GM12878 (cell line): ENCODE data around the gene CDKN2AIPNL. TPM values are rescaled to one million over a fixed set of nuclear protein-coding genes. Genes with fewer than 3 reads are reported as not detected.

Experiments
- ATAC-seq: fragments of 200-7000 bp; cut with Tn5 transposase; 3 replicates; pipeline ENCODE4 v1.9.1; 2020; ENCODE audit warnings: mild to moderate bottlenecking, moderate library complexity
- BruUV-seq: library from RNA; stranded (reverse); fragments of 400-500 nt; replicated peaks from 2 replicates; lab custom pipeline; 2021; lab: Mats Ljungman, UMichigan
- CTCF ChIA-PET: fragments of 300-600 bp; sonication (Branson Sonifier 250); formaldehyde crosslinking; extraction: SDS; loops from one replicate; lab custom pipeline; 2021; ENCODE audit warnings: inconsistent platforms; lab: Yijun Ruan, JAX
- POLR2A ChIA-PET: fragments of 350-600 bp; formaldehyde crosslinking; extraction: SDS; loops from one replicate; lab custom pipeline; 2021; ENCODE audit warnings: inconsistent platforms; lab: Charles Lee
- RAD21 ChIA-PET: fragments of 300-600 bp; sonication (Branson Sonifier 250); formaldehyde crosslinking; loops from one replicate; lab custom pipeline; 2023; ENCODE audit warnings: antibody characterized with exemption; ENCODE audit not compliant: unreplicated experiment; lab: Charles Lee
- SMC1A ChIA-PET: fragments of 300-600 bp; sonication (Branson Sonifier 250); formaldehyde crosslinking; loops from one replicate; lab custom pipeline; 2023; ENCODE audit not compliant: unreplicated experiment, uncharacterized antibody; lab: Charles Lee
- DNase-seq: peaks from one replicate; pipeline ENCODE4 v3.0.0-alpha.2; 2011; ENCODE audit warnings: low read depth, low spot score
- FAIRE-seq: peaks from 3 replicates; lab custom pipeline; 2011; peaks lifted over from hg19 to GRCh38; lab: Jason Lieb, UNC
- H2AFZ ChIP-seq: 2 replicates; pipeline ENCODE4 v1.6.0; 2011; ENCODE audit warnings: low read depth, low read length, control low read depth; ENCODE audit not compliant: control insufficient read depth
- H3K27ac ChIP-seq: 2 replicates; pipeline ENCODE4 v1.5.1; 2011; ENCODE audit warnings: control low read depth; ENCODE audit not compliant: control insufficient read depth, insufficient read depth
- H3K27me3 ChIP-seq, 2 experiments: replicated peaks in 1 of 2; 2 replicates each; pipeline versions ENCODE4 v1.6.0 to v1.6.1; 2011; ENCODE audit warnings: low read length in 1 of 2; ENCODE audit not compliant: control insufficient read depth in 2 of 2, insufficient read depth in 2 of 2
- H3K36me3 ChIP-seq, 2 experiments: 2 replicates each; pipeline ENCODE4 v1.5.1; 2011; ENCODE audit warnings: low read length in 1 of 2; ENCODE audit not compliant: control insufficient read depth in 2 of 2, insufficient read depth in 2 of 2
- H3K4me1 ChIP-seq: 2 replicates; pipeline ENCODE4 v1.6.1; 2011; ENCODE audit warnings: mild to moderate bottlenecking, low read length, moderate library complexity, mixed read lengths; ENCODE audit not compliant: control insufficient read depth, insufficient read depth
- H3K4me2 ChIP-seq: 2 replicates; pipeline ENCODE4 v1.6.0; 2011; ENCODE audit warnings: control low read depth; ENCODE audit not compliant: control insufficient read depth, insufficient read depth
- H3K4me3 ChIP-seq: fragments of 200-600 bp; sonication (generic); 2 replicates; pipeline ENCODE4 v1.5.1; 2016
- H3K79me2 ChIP-seq: 2 replicates; pipeline ENCODE4 v1.6.0; 2011; ENCODE audit warnings: low read length; ENCODE audit not compliant: control insufficient read depth, insufficient read depth
- H3K9ac ChIP-seq: 2 replicates; pipeline ENCODE4 v1.8.0; 2011; ENCODE audit warnings: low read length, control low read depth, mixed read lengths; ENCODE audit not compliant: control insufficient read depth, insufficient read depth
- H3K9me3 ChIP-seq: replicated peaks from 3 replicates; pipeline ENCODE4 v1.5.1; 2011; ENCODE audit warnings: mild to moderate bottlenecking, low read length; ENCODE audit not compliant: control insufficient read depth, insufficient read depth
- H4K20me1 ChIP-seq: 2 replicates; pipeline ENCODE4 v1.6.0; 2011; ENCODE audit not compliant: control insufficient read depth, insufficient read depth
- CBX5 ChIP-seq: sonication (generic); IDR thresholded peaks from 2 replicates; pipeline ENCODE4 v1.6.1; 2016; ENCODE audit warnings: low read depth, moderate library complexity, mild to moderate bottlenecking, inconsistent platforms
- CHD2 ChIP-seq: IDR thresholded peaks from 2 replicates; pipeline ENCODE4 v1.6.1; 2011; ENCODE audit warnings: low read depth, low read length, improper control_type of control experiment, borderline replicate concordance
- E2F8 ChIP-seq: fragments of 450-650 bp; IDR thresholded peaks from 2 replicates; pipeline ENCODE4 v1.6.1; 2018; ENCODE audit warnings: mild to moderate bottlenecking, low read depth, moderate library complexity; ENCODE audit not compliant: partially characterized antibody
- IKZF1 ChIP-seq: fragments of 450-650 bp; conservative IDR thresholded peaks from 2 replicates; pipeline ENCODE4 v1.6.1; 2017; ENCODE audit warnings: antibody characterized with exemption, mild to moderate bottlenecking
- KDM1A ChIP-seq: fragments of 200-600 bp; sonication (generic); IDR thresholded peaks from 2 replicates; pipeline ENCODE4 v1.6.1; 2016; ENCODE audit warnings: borderline replicate concordance
- NFXL1 ChIP-seq: fragments of 450-650 bp; IDR thresholded peaks from 2 replicates; pipeline ENCODE4 v1.6.1; 2017; ENCODE audit warnings: antibody characterized with exemption, mild to moderate bottlenecking, borderline replicate concordance
- PML ChIP-seq: IDR thresholded peaks from 2 replicates; pipeline ENCODE4 v1.6.1; 2012; ENCODE audit warnings: low read length, inconsistent platforms
- SIX5 ChIP-seq: IDR thresholded peaks from 2 replicates; pipeline ENCODE4 v1.6.1; 2011; ENCODE audit warnings: mild to moderate bottlenecking, low read depth, low read length, moderate library complexity; ENCODE audit not compliant: severe bottlenecking
- ZBTB11 ChIP-seq: fragments of 450-650 bp; formaldehyde crosslinking; IDR thresholded peaks from 2 replicates; pipeline ENCODE4 v1.5.0; 2022; ENCODE audit warnings: mild to moderate bottlenecking, missing genetic modification characterization
- WGBS: methylation state at CpG from one replicate; pipeline ENCODE4 v1.1.6; 2016; ENCODE audit warnings: low lambda C conversion rate; ENCODE audit not compliant: insufficient replicate concordance, insufficient coverage; ENCODE audit errors: missing lambda C conversion rate; 5-methylcytosine and 5-hydroxymethylcytosine counted together
- in situ Hi-C: fragments of 300-500 bp; cut with MboI; formaldehyde crosslinking; loops from 9 replicates; pipeline ENCODE4 v1.14.3; 2018; ENCODE audit warnings: mixed read lengths
- intact Hi-C: fragments of 100-400 bp; cut with micrococcal nuclease; formaldehyde crosslinking; loops from one replicate; pipeline ENCODE4 v1.14.2; 2022; ENCODE audit not compliant: unreplicated experiment
- polyA plus RNA-seq, 11 experiments: library from polyadenylated mRNA; depleted of rRNA in 4 of 11; unstranded in 6 of 11; stranded (reverse) in 5 of 11; fragments of >200 nt; fragmentation: Nextera tagmentation in 4 of 11; fragmentation: Illumina TruSeq in 1 of 11; extraction: Ambion mirVana in 4 of 11; extraction: Trizol in 1 of 11; gene quantifications; 1 replicate in 1 of 11; 2 replicates in 10 of 11; pipeline versions ENCODE4 v1.2.1 to v1.2.3, GENCODE V29; 2011 to 2016; ENCODE audit warnings: inconsistent platforms in 2 of 11, missing spikeins in 2 of 11, low read depth in 1 of 11
- total RNA-seq, 4 experiments: library from RNA; depleted of rRNA in 3 of 4; stranded (reverse); fragments of >200 nt in 3 of 4; fragmentation: Illumina TruSeq in 1 of 4; extraction: Trizol in 1 of 4; gene quantifications; 2 replicates each; pipeline versions ENCODE4 v1.2.1 to v1.2.3, GENCODE V29; 2013 to 2021
- TF ChIP-seq, protein P1 (sequence below): IDR thresholded peaks from 2 replicates; pipeline ENCODE4 v1.6.1; 2012; ENCODE audit warnings: low read depth, low read length, improper control_type of control experiment
- TF ChIP-seq, protein P2 (sequence below): fragments of 450-650 bp; IDR thresholded peaks from 2 replicates; pipeline ENCODE4 v1.6.1; 2018; ENCODE audit warnings: borderline replicate concordance, mild to moderate bottlenecking; ENCODE audit not compliant: partially characterized antibody

The CDKN2AIPNL gene
- total and polyA plus RNA-seq, 10 of the 15 experiments (the other 5 are each of a cell fraction or from before 2014, with no cell fraction given), result 23.5 to 72.0 (median 36.6) TPM

DNA sequence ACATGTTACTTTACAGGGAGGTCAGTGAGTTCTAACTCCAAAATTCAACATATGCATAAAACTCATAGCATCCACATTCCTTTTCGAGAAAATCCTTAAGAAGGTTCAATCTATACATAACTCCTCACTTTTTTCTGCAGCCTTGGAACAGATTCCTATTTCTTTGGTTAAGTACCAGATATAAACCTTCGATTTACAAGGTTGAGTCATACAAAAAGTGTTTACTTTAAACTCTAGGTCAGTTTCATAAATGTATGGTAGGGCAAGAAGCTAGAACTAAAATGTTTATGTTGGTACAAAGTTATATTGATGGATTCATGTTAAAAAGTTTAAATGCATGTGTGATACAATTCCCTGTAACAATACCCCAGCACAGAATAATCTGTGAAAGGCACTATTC, 19.4 kb downstream of the CDKN2AIPNL start (continued):
- TF ChIP-seq E2F8 (no peak), IKZF1 (no peak), NFXL1 (no peak), CHD2 (no peak)

GRCh38 chr5:134387443-134387842, 24.2 kb downstream of the CDKN2AIPNL start:
- no peak for ATAC-seq
- WGBS, result 100% methylated on average over 1 of the region's 1 CpG
- DNase-seq, result no peak
- in situ Hi-C loops, result no loop called here
- no peak overlapping the region for H2AFZ ChIP-seq
- no peaks in the 10 kb centered on the region for H3K27me3 ChIP-seq
- intact Hi-C loops, result no loop called here
- no TSS peak for BruUV-seq
- ChIA-PET SMC1A (no interaction called here), CTCF (no interaction called here), POLR2A (interaction anchor here (0.6 kb wide), 2 partner anchors 10 to 30 kb away, joined by 3 to 4 read pairs; no protein-coding TSS in a partner anchor), RAD21 (no interaction called here)
- no peaks in the 10 kb centered on the region for H4K20me1 ChIP-seq
- no peak overlapping the region for H3K27ac ChIP-seq
- no peaks in the 10 kb centered on the region for H3K9me3 ChIP-seq
- H3K4me1 ChIP-seq, result no peaks in the 10 kb centered on the region
- no peak overlapping the region for H3K4me3 ChIP-seq
- no peak overlapping the region for H3K9ac ChIP-seq
- H3K36me3 ChIP-seq, result peaks cover 2 to 11% of the 10 kb centered on the region in 2 experiments; a peak in 3 of 4 replicates
- no peak for FAIRE-seq
- H3K4me2 ChIP-seq, result no peak overlapping the region
- no peaks in the 10 kb centered on the region; the same call in 1 of the 2 replicates for H3K79me2 ChIP-seq
- no peak for TF ChIP-seq SIX5
- TF ChIP-seq ZBTB11 (CRISPR knock-in tag), result no peak
- TF ChIP-seq, protein P1, sequence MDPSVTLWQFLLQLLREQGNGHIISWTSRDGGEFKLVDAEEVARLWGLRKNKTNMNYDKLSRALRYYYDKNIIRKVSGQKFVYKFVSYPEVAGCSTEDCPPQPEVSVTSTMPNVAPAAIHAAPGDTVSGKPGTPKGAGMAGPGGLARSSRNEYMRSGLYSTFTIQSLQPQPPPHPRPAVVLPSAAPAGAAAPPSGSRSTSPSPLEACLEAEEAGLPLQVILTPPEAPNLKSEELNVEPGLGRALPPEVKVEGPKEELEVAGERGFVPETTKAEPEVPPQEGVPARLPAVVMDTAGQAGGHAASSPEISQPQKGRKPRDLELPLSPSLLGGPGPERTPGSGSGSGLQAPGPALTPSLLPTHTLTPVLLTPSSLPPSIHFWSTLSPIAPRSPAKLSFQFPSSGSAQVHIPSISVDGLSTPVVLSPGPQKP, result no peak
- no peak for TF ChIP-seq CBX5
- TF ChIP-seq, protein P2, sequence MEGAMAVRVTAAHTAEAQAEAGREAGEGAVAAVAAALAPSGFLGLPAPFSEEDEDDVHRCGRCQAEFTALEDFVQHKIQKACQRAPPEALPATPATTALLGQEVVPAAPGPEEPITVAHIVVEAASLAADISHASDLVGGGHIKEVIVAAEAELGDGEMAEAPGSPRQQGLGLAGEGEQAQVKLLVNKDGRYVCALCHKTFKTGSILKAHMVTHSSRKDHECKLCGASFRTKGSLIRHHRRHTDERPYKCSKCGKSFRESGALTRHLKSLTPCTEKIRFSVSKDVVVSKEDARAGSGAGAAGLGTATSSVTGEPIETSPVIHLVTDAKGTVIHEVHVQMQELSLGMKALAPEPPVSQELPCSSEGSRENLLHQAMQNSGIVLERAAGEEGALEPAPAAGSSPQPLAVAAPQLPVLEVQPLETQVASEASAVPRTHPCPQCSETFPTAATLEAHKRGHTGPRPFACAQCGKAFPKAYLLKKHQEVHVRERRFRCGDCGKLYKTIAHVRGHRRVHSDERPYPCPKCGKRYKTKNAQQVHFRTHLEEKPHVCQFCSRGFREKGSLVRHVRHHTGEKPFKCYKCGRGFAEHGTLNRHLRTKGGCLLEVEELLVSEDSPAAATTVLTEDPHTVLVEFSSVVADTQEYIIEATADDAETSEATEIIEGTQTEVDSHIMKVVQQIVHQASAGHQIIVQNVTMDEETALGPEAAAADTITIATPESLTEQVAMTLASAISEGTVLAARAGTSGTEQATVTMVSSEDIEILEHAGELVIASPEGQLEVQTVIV, result no peak
- TF ChIP-seq KDM1A, result no peak
- no peak for TF ChIP-seq PML
